Stromal cell of bone marrow (primary cell): ENCODE data around the gene LRRC27.

ENCODE experiments used
- DNase-seq: peaks from one replicate; pipeline ENCODE4 v3.0.0-alpha.2; 2012; ENCODE audit warnings: low read depth

The LRRC27 gene

GRCh38 chr10:132301371-132302330 lies 30.3 kb upstream of the LRRC27 start:
- DNase-seq = no peak

- no peak for DNase-seq
These were observed 29.3 kb upstream of the LRRC27 start for GRCh38 chr10:132302421-132303310.

GRCh38 chr10:132303361-132304115 lies 28.5 kb upstream of the LRRC27 start:
- DNase-seq = no peak

- DNase-seq = no peak
These were observed 27.1 kb upstream of the LRRC27 start for GRCh38 chr10:132304756-132305509.

- no peak for DNase-seq
These were observed 26.2 kb upstream of the LRRC27 start for GRCh38 chr10:132305654-132306342.

- DNase-seq = no peak
These were observed 25.7 kb upstream of the LRRC27 start for GRCh38 chr10:132306343-132306685.

- no peak for DNase-seq
These were observed 24.9 kb upstream of the LRRC27 start for GRCh38 chr10:132306864-132307751.

GRCh38 chr10:132307823-132308586 lies 24.0 kb upstream of the LRRC27 start, which contains the start of gene STK32C:
TSS of gene STK32C (minus strand) at chr10:132307950. CDS start at chr10:132307833, 117 bp downstream.
- DNase-seq = peak; percentile 76

- no peak for DNase-seq
These were observed 23.2 kb upstream of the LRRC27 start for GRCh38 chr10:132308587-132309470.

- no peak for DNase-seq
These were observed 22.5 kb upstream of the LRRC27 start for GRCh38 chr10:132309471-132309865.

- no peak for DNase-seq
These were observed 22.0 kb upstream of the LRRC27 start for GRCh38 chr10:132309879-132310591.

GRCh38 chr10:132310701-132311337 lies 21.2 kb upstream of the LRRC27 start:
- DNase-seq = no peak

GRCh38 chr10:132311338-132311939 lies 20.6 kb upstream of the LRRC27 start:
- no peak for DNase-seq

- no peak for DNase-seq
These were observed 18.7 kb upstream of the LRRC27 start for GRCh38 chr10:132313305-132313704.

- no peak for DNase-seq
These were observed 18.1 kb upstream of the LRRC27 start for GRCh38 chr10:132313865-132314264.

- no peak for DNase-seq
These were observed 17.7 kb upstream of the LRRC27 start for GRCh38 chr10:132314336-132314735.
